Kidney capillary endothelial cell (primary cell): ENCODE measurements around the gene FALEC.
"Not testable (repeated sequence)": the region's sequence is repeated elsewhere in the genome, so short reads cannot be mapped to it uniquely, and the experiment has no call there.

Source experiments
- DNase-seq: peaks from one replicate; pipeline ENCODE4 v3.0.0-alpha.2; 2018; ENCODE audit warnings: low spot score

FALEC gene

GRCh38 chr1:150574260-150575071 is 58.9 kb downstream of the FALEC start:
- no peak for DNase-seq

GRCh38 chr1:150575072-150575489 is 59.5 kb downstream of the FALEC start:
- DNase-seq, result no peak

DNA sequence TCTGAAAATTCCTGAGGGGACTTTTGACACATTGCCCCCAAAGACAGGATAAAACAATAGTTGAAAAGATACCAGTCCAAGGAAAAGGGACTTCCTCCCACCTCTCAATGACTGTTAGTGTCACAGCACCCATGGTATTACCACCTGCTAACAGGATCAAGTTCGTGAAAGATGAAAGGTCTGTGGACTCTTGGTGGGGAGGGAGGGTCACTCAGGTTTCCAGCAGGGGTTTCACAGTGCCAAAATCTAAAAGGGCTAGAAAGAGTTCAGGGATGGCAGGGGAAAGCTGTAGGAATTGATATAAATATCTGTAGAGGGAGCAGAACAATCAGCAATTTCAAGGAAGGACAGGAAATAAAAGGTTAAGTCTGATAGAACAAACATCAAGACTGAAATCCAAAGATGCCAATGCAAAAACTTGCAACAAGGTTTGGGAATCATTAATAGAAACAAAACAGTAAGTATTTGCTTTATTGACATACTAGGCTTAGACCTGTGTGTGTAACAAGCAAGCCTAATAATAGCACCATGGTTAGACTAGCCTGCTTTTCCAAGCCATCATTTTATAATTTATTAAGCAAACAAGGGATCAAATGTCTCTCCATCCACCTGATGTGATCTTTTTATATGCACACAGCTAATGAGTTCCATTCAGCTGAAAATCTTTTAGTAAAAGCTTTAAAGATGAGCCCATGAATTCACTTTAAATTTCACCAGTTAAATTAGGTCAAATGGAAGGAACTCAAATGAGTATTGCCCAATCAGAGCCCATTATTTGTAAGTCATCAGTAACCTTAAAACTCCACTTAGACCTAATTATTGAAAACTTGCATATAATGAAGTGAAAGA is 60.2 kb downstream of the FALEC start:
- DNase-seq, result no peak

- DNase-seq, result no peak
Observed at GRCh38 chr1:150576367-150576711, 60.8 kb downstream of the FALEC start.

- DNase-seq, result no peak
Observed at GRCh38 chr1:150576794-150577556, 61.4 kb downstream of the FALEC start.

GRCh38 chr1:150577557-150578271 is 62.2 kb downstream of the FALEC start:
- DNase-seq, result no peak

- DNase-seq, result peak; percentile 96
Observed at GRCh38 chr1:150578272-150579109, 62.9 kb downstream of the FALEC start.

DNA sequence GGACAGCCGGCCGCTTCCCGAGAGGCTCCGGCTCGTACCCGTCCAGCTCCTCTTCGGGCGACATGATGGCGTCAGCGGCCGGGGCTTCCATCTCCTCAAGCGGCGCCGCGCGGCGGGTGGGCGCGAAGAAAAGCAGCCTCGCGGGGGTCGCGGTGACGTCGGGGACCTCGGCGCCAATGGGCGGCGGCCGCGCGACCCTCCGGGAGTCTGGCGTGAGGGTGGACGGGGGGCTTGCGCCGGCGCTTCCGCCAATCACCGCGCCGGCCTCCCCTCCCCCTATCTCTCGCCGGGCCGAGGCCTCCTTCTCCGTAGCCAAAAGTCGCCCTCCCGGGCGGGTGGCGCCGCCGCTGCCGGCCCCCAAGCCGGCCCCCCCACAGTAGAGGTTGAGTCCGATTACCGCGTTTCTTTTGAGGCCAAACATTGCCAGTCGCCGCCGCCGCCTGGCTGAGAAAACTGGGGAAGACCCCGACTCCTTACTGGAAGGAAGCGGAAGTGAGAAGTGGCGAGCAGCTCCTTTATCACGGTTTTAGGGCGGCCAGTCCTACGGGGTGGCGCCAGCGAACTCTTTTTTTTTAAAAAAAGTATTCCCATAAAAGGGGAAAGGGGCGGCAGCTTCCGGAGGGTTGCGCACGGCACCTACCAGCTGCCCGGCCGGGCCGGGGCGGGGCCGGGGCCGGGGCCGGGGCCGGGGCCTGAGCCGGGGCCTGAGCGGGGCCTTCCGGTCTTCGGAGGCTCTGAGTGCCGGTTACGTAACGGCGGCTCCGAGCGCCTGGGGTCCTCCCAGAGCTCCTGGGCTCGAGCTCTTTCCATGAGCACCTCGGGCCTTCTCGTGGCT is 63.8 kb downstream of the FALEC start, which contains the start of gene MCL1:
MCL1 (minus strand) TSS at position 501 of the 835 bp plus-strand sequence; CDS start at position 421, 80 bp downstream.
- peak; percentile 96 for DNase-seq

DNA sequence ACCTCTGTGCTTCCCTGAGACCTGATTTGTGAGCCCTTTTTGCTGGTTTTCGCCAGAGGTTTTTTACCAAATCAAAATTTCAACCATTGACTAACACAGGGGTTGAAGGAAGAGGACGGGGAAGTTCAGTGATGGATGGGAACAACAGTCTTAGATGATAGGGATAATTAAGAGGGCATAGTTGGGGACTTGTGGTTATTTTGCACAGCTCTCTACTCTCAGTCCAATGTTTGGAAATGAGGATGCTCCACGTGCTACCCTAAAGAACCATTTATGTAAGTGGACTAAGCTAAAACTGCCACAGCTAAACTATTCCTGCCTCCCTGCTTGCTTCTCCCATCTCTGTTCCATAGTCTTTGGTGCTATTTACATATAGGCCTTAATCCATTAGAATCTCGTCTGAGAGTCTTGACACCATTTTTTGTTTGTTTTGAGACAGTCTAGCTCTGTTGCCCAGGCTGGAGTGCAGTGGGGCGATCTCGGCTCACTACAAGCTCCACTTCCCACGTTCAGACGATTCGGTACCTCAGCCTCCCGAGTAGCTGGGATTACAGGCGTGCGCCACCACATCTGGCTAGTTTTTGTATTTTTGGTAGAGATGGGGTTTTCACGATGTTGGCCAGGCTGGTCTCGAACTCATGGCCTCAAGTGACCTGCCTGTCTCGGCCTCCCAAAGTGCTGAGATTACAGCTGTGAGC is 64.5 kb downstream of the FALEC start:
- DNase-seq, result no peak

- DNase-seq, result not testable (repeated sequence)
Observed at GRCh38 chr1:150580966-150581365, 65.4 kb downstream of the FALEC start.

- DNase-seq, result not testable (repeated sequence)
Observed at GRCh38 chr1:150581437-150581836, 65.9 kb downstream of the FALEC start.

GRCh38 chr1:150581962-150582361 is 66.4 kb downstream of the FALEC start:
- DNase-seq, result not testable (repeated sequence)

GRCh38 chr1:150582371-150582770 is 66.8 kb downstream of the FALEC start:
- no peak for DNase-seq
